NCI-H82 (cell line): ENCODE results near the gene ESR2.
A peak's percentile ranks its signal among the peaks of the same experiment; 100 is the strongest.
"Not testable (repeated sequence)": the region's sequence is repeated elsewhere in the genome, so short reads cannot be mapped to it uniquely, and the experiment has no call there.

Source experiments
- DNase-seq: peaks from one replicate; lab custom pipeline; 2025; lab: John Stamatoyannopoulos, UW

Gene ESR2

DNA sequence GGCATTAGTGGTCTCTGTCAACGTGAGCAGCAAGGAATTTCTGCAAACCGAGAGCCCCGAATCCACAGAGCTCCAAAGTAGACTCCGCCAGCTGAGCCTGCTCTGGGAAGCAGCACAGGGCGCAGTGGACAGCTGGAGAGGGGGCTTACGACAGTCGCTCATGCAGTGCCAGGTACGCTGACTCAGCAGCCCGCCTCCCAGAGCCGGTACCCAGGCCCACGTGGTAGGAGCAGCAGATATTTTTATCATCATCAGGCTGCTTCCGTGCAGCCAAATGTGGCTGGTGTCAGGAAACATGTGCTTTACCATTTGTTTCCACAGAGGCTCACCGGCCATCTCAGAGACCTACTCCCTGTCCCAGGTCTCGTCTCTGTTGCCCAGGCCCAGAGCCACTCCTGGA, 73.7 kb downstream of the ESR2 start:
- no peak for DNase-seq

DNA sequence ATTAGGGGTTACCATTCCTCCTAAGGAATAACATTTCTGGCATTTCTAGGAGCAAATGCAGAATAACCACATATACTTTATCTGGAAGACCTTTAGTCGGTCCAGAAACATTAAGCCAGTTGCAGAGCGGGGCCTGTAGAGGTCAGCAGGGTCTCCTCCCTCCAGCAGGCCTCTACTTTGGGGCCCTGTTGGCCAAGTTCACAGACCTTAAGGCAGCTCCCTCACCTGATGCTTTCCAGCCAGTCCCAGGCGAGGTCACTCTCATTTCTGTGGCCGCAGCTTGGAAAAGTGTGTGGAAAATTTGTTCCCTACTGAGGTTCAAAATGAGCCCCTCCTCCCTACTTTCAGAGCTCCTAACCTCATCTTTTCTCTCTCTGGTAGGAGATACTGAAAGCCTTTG, 74.1 kb downstream of the ESR2 start:
- no peak for DNase-seq

DNA sequence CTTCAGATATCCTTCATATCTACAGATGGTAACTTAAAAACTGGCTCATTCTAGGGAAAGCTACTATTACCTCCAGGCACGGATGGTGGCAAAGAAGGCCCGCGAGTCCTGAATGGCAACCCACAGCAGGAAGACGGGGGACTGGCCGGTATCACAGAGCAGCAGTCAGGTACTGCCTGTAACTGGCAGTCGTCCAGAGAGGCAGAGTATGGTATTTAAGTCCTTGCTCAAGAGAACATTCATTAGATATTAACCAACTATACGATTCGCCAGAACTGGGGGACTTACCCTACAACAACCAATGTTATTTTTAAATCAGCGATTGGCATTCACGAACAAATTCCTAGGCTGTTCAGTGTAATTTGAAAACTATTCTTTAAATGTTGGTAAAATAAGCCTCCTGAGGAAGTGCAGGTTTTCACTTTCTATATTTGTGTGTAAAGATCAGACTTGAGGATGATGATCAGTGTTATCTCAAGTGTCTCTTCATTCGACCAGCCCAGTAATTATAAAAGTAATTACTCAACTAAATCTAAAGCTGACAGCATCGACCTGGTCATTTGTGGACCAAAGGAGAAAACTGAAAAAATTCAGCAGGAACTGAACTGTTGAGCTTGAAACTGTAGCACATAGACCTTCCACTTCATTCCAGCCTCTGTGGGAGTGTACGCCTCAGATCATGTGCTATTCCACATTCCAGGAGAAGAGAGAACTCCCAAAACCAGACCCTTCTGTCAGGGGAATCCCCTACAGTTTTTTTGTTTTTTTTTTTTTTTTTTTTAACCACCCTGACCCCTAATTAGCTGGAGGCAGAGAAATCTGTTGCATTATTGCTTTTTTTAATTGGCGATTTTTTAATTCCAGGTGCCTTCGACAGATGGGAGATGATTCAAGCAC, 75.6 kb downstream of the ESR2 start:
- no peak for DNase-seq

DNA sequence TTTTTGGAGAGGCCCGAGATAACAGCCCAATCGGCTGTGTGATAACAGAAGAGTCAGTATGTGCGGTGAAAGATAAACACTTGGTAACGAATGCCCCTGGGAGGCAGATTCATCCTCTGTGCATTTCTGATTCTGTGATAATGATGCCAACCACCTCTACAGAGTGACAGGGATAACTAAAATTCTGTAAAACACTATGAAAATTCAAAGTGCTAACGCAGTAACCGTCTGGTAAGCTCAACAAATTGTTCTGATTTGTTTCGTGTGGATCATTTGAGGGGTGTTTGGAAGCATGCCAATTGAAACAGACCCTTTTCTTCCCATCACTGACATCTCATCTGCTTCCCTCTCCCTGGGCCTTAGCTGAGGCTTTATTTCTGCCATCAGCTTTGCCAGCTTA, 76.3 kb downstream of the ESR2 start:
- DNase-seq: no peak

DNA sequence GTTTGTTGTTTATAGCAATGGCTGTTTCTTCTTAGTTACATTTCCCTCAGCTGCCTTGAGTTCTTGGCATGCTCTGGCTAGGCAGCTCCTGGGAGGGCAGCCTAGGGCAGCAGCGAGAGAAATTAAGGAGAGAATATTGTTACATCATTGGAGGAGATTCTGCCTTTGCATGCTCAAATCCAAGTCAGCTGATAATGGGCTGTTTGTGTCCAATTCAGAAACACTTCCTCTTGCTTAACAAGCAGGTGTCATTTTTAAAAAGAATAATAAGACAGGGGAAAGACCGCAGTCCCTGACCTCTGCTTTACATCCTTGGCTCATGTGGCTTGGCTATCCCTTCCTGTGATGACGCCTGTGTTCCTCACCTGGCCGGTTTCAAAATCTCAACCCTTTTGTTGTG, 76.9 kb downstream of the ESR2 start:
- DNase-seq: no peak

DNA sequence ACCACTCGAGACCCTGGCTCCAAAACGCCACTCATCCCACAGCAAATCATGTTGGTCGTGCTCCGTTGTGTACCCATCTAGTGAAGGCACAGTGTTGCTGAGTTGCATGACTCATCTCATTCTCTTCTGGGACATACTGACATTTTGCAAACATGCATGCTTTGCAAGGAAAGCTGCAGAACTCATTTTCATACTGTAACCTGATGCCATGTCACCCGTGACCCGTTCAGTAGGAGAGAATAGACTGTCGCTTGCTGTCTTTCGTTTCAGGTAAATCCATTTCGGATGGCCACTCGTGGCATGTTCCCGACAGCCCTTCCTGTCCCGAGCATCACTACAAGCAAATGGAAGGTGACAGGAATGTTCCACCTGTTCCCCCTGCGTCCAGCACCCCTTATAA, 78.2 kb downstream of the ESR2 start:
- no peak for DNase-seq

DNA sequence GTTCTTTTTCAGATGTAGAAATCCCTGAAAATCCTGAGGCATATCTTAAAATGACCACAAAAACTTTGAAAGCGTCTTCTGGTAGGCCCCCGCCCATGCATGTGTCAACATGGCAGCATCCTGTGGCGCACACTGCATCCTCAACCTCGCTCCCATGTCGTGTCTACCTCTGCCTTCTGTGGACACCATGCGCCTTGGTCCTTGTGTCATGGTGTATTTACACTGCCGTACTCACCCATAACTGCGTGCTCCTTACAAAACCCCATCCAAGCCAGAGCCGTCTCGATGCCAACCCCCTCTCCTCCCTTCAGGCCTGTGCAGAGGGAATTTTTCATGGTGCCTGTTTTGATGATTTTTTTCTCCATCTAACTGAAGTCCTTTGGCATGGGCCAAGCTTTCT, 78.9 kb downstream of the ESR2 start:
- DNase-seq: no peak

DNA sequence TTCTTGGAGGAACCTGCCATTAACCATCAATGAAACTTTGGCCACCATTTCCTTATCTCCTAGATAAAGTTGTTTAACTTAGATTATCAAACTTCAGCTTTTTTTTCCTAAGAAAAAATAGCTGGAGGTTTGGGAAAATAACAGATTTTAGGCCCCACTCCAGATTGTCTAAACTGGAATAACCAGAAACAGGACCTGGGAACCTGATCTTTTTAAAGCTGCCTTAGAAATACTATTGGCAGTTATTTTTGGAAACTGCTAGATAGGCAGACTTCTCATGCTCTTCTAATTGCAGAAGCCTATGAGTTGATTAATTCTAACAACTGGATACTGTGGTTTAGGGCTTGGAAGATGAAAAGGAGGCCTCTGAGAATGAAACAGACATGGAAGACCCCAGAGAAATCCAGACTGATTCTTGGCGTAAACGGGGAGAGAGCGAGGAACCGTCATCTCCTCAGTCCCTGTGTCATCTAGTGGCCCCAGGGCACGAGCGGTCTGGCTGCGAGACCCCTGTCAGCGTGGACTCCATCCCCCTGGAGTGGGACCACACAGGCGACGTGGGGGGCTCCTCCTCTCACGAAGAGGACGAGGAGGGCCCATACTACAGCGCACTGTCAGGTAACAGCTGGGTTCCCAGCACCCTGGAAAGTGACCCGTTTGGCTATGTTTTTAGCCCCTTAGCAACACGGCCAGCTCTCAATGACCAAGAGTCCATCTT, 80.2 kb downstream of the ESR2 start:
- DNase-seq: no peak

DNA sequence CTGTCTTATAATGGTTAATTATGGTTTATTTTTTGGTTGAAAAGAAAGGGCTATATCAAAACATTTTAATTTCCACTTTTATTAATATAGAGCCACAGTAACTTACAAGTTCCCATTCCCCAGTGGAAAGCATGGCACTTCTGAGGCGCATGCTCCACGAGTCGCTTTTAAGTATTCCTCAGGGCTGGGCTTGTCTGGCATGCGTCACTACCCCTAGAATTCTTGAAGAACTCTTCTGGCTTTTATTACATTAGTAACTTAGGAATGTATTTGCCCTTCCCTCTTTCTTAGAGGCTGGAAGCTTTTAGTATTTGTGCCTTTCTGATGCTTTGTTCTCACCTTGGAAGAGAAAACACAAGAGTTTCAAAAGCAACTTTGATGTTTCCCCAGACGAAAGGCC, 81.1 kb downstream of the ESR2 start:
- no peak for DNase-seq

DNA sequence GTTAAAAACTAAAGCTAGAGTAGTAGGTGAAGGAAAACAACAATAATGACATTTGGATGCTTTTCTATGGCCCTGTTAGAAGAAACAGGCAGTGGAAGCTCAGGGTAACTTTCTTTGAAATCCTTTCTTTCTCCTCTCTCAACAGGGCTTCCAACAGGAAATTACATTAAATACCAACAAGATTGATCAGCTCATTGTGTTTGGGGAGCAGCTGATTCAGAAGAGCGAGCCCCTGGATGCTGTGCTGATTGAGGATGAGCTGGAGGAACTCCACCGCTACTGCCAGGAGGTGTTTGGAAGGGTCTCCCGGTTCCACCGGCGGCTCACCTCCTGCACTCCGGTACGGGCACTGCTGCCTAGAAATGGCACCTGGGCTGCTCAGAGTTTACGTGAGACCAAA, 81.5 kb downstream of the ESR2 start:
- no peak for DNase-seq

DNA sequence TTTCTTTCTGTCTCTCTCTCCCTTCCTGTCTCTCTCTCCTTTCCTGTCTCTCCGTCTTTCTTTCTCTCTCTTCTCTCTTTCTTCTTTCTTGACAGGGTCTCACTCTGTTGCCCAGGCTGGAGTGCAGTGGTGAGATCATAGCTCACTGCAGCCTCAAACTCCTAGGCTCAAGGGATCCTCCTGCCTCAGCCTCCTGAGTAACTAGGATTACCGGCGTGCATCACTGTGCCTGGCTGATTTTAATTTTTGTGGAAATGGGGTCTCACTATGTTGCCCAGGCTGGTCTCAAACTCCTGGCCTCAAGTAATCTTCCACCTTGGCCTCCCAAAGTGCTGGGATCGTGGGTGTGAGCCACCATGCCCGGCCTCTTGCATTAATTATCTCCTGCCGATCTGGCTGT, 83.3 kb downstream of the ESR2 start:
- not testable (repeated sequence) for DNase-seq

DNA sequence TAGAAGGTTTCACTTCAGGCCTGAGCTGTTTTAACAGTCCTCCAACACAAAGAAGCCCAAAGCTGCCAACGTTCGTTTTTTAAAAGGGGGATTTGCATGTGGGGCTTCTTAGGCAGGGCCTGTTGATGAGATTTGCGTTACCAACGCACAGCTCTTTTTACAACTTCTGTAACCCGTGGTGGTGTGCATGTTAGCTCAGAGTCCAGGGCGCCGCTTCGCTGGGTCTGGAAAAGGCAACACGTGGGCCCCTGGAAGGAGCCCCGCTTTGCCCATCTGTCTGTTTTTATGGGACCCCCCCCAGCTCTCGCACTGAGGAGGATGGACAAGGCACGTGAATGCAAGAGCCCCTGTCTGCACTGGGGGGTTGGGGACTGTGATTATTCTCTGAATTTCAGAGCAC, 84.0 kb downstream of the ESR2 start:
- DNase-seq: no peak

DNA sequence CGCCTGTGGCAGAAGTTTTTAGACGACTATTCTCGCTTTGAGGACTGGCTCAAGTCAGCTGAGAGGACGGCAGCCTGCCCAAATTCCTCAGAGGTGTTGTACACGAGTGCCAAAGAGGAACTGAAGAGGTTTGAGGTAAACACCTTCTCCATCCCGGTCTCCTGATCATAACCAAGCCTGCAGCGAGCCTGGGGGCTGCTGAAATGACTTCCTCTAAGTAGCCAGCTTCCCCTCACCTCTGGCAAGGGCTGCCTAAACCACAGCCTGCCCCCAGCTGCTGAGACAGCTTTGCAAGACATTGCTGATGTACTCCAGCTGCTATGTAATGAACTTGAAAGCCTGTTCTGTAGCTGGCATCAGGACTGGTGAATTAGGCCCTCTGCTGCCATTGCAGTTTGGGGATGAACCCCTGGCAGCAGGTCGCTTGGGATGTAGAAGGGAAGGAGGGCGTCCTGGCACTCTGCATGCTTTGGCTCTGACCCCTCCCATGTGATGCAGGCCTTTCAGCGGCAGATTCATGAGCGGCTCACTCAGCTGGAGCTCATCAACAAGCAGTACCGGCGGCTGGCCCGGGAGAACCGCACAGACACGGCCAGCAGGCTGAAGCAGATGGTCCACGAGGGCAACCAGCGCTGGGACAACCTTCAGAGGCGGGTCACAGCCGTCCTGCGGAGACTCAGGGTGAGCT, 84.6 kb downstream of the ESR2 start:
- DNase-seq: no peak

DNA sequence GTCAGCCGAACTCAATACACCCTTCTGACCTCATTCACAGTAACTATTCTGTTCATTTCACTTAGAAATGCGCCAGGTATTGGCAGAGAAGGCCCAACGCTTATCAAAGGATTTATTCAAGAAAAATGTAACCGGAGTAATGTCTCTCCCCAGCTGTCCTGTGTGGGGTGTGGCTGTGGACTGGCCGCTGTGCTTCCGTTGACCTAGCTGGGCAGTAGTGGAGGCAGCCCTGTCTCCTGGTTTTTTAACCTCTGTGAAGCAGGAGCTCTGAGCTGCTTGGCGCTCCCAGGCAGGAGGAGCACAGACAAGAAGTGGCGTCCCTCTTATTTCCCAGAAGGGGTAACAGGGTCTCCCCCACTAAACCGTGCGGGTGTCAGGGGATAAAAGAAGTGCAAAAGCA, 85.2 kb downstream of the ESR2 start:
- no peak for DNase-seq

DNA sequence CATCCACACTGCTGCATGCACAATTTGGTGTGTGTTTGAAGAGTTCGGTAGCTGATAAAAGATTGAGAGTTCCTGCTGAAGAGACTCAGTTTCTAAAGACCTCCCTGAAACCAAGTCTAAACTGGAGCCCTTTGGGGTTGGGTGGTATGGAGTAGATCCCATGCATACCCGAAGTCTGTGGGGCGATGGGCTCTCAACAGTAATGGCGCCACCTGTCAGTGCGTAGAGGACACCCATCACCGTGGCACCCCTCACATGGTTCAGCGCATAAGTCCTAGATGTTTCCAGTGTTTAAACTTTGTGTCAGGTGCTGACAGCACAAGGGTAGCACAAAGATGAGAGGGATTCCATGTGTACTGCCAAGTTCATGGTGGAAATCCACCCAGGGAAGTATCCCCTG, 85.9 kb downstream of the ESR2 start:
- DNase-seq: no peak

DNA sequence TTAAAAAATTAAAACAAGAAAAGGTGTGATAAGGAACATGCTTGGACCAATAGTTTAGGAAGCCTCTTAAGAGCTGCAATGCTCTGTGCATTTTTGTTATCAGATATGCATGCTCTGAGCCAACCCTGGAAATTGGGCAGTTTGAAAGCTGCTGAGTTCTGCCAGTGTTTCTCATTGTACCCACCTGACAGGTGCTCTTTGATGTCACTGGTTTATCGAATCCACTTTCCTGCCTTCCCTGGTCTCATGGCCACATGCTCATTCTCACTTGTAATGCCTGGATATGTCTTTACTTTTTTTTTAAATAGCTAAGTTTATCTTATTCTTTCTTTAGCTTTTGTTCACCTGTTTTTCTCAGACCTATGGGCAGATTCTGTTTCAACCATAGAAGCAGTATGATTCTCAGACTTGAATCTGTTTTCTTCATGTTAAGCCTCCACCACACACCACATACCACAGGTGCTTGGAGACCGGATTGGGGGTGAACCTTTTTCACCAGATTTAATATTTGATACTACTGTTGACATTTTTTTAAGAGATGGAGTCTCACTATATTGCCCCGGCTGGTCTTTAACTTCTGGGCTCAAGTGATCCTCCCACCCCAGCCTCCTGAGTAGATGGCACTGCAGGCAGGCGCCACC, 90.7 kb downstream of the ESR2 start:
- no peak for DNase-seq

DNA sequence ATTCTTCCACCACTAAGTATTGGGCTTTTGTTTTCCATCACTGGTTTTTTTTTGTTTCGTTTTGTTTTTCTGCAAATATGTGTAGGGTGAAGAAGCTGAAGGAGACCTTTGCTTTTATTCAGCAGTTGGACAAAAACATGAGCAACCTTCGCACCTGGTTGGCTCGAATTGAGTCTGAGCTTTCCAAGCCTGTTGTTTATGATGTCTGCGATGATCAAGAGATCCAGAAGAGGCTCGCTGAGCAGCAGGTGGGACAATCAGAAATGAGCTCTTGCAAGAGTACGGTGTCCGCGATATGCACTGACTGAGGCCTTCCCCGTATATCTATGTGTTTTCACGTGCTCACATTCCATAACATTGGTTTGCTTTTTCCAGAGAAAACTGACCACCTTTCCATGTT, 91.5 kb downstream of the ESR2 start:
- peak; percentile 4 for DNase-seq

DNA sequence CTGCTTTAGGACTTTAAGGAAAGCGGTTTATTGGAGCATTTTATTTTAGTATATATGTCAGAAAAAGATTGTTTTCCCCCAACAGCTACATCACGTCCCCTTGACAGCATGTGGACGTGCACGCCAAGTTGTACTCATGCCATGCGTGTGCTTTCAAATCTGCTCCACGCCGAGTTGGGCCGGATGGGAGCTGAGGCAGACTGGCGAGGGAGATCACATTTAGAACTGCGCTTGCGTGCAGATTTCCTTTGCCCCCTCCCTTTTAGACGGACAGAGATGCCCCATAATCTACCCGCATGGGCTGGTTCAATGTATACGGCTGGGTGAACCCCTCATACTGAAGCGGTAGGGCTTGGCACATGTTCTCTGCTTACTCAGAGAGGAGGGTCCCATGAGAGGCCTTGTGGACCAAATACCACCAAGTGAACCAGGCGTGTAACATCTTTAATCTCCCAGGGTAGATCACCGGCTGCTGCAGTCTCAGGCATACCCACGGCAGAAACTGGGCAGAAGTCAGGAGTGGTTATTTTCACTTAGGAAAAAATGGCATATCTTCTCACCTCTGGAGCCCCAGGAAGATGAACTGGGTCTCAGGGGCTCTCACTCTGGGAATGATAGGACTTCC, 92.1 kb downstream of the ESR2 start:
- DNase-seq: no peak

DNA sequence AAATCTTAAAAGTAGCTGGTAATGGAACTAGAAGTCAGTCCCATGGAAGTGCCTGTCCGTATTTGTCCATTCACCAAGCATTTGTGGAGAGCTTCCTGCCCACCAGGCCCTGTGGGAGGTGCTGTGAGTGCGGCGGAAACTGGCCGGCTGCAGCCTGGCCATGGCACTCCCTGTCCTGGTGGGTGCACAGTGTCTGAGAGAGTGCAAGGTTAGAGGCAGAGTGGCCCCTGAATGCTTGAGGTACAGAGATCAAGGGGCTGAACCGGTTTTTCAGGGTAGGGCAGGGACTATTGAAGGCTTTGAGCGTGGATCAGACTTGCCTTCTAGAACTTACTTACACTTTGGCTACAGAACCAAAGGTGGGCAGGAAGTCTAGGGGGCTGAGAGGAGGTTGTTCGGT, 92.9 kb downstream of the ESR2 start:
- no peak for DNase-seq

DNA sequence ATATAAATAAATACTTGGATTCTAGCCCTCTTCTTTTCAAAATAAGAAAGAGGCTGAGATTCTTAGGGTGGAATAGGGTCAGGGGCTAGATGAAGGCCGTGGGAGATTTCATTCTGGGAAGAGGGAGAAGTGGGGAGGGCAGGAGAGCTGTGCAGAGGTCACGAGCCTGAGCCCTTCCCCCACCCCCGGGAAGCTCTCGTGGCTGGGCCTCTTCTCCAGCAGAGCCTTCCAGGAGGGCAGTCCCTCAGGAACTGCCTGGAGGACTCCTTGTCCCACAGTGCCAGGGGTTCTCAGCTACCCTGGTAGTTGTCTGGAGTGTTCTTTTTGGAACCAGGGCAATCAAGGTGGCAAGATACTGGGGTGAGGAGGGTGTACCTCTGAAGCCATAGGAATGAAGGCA, 94.0 kb downstream of the ESR2 start:
- DNase-seq: no peak

DNA sequence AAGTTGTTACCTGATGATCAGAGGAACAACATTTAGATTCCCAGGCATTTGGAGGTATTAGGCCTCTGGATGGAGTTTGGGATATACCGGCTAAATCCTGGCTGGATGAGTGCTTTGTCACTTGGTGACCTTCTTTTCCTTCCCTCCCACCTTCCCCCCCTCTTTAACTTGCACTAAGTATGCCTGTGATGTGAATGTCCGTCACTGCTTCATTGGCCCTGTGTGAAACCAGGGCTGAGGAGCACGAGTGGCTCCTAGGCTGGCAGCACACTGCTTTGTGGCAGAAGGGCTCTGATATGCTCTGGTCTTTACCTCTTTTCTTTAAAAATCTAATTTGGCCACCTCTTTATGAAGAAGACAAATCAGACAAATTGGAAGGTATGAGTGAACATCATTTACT, 95.7 kb downstream of the ESR2 start:
- DNase-seq: no peak

DNA sequence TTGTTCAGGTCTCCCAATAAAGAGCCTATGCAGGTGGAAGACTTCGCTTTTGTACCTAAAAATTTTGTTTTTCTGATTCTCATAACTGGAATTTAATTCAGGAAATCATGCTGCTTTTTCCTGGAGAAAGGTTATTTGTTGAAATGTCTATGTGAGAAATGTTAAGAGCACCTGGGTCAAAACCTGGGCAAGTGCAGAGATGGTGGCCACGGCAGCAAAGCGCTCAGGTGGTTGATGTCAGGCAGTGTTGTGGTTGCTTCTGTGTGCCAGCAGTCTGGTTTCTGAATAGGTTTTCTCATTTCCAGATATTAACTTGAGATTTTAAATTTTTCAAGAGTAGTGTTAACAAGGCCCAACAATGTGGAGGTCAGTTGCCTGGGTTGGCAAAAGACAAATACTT, 96.2 kb downstream of the ESR2 start:
- DNase-seq: no peak
